Esophagus muscularis mucosa (tissue), 4 donors: ENCODE data around the gene MAEL. TPM values are rescaled to one million over a fixed set of nuclear protein-coding genes. Genes with fewer than 3 reads are reported as not detected.
"Not testable (repeated sequence)": the region's sequence is repeated elsewhere in the genome, so short reads cannot be mapped to it uniquely, and the experiment has no call there.

Experiments
- DNase-seq: peaks from one replicate; pipeline ENCODE4 v3.0.0-alpha.2; 2017; ENCODE audit errors: extremely low spot score
- H3K27ac ChIP-seq, 4 donors: fragments of 200-600 bp; sonication (generic); replicated peaks in 1 of 4; 1 replicate in 3 of 4; 2 replicates in 1 of 4; pipeline ENCODE4 v1.5.1; 2016 to 2019; ENCODE audit warnings: mild to moderate bottlenecking in 1 of 4
- H3K27me3 ChIP-seq, 4 donors: fragments of 200-600 bp; sonication (generic); one replicate each; pipeline versions ENCODE4 v1.5.1 to v1.6.0; 2016 to 2019
- H3K36me3 ChIP-seq, 4 donors: fragments of 200-600 bp; sonication (generic); one replicate each; pipeline ENCODE4 v1.5.1; 2016 to 2019
- H3K4me1 ChIP-seq, 4 donors: fragments of 200-600 bp; sonication (generic); one replicate each; pipeline ENCODE4 v1.5.1; 2016 to 2019
- H3K4me3 ChIP-seq, 4 donors: fragments of 200-600 bp; sonication (generic); 1 replicate in 2 of 4; 2 replicates in 2 of 4; pipeline ENCODE4 v1.5.1; 2016 to 2019; ENCODE audit warnings: mild to moderate bottlenecking in 4 of 4, moderate library complexity in 1 of 4
- H3K9me3 ChIP-seq, 4 donors: fragments of 200-600 bp; sonication (generic); 1 replicate in 3 of 4; 2 replicates in 1 of 4; pipeline ENCODE4 v1.5.1; 2016 to 2019
- EP300 ChIP-seq: sonication (generic); formaldehyde crosslinking; IDR thresholded peaks from one replicate; pipeline ENCODE4 v1.6.1; 2017; ENCODE audit warnings: antibody characterized with exemption
- POLR2A ChIP-seq: fragments of 450-650 bp; IDR thresholded peaks from one replicate; pipeline ENCODE4 v1.6.1; 2017; ENCODE audit warnings: antibody characterized with exemption, moderate library complexity, mild to moderate bottlenecking, low read depth
- POLR2AphosphoS5 ChIP-seq, 2 donors: sonication (generic); formaldehyde crosslinking; IDR thresholded peaks; one replicate each; pipeline ENCODE4 v1.6.1; 2017; ENCODE audit warnings: antibody characterized with exemption in 2 of 2
- WGBS: methylation state at CpG from one replicate; pipeline ENCODE4 v1.1.5; 2018; 5-methylcytosine and 5-hydroxymethylcytosine counted together
- intact Hi-C: fragments of 100-400 bp; cut with DNase I; formaldehyde crosslinking; loops from one replicate; pipeline ENCODE4 v1.15.1; 2023
- total RNA-seq, 4 donors: library from RNA; depleted of rRNA; stranded (reverse); fragments of >200 nt; gene quantifications; one replicate each; pipeline versions ENCODE4 v1.1.0 to v1.2.1, GENCODE V29; 2016
- TF ChIP-seq, protein P1 (sequence below), 3 experiments: fragments of 200-600 bp in 2 of 3; fragments of 450-650 bp in 1 of 3; sonication (generic) in 2 of 3; IDR thresholded peaks; one replicate each; pipeline ENCODE4 v1.5.1; 2017 to 2019; ENCODE audit warnings: antibody characterized with exemption in 3 of 3, mild to moderate bottlenecking in 2 of 3, moderate library complexity in 1 of 3

Gene MAEL
- total RNA-seq, 4 donors from 2014 or later, result 0.83 to 2.3 (median 1.2) TPM

DNA sequence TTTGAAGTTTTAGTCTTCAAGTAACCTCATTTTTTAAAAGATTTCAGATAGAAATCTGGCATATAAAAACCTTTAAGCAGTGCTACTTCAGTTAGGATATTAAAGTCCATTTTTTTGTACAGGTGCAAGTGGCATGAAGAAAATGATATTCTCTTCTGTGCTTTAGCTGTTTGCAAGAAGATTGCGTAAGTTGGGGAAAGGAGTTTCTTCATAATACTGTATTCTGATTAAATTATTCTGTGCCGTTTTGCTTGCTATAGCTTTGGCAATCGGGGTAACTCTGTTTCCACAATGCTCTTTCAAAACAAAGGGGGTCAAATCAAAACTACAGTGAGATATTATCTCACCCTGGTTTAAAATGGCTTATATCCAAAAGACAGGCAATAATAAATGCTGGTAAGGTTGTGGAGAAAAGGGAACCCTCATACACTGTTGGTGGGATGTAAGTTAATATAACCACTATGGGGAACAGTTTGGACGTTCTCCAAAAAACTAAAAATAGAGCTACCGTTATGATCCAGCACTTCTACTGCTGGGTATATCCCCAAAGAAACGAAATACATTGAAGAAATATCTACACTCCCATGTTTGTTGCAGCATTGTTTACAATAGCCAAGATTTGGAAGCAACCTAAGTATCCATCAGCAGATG is 27.1 kb downstream of the MAEL start:
- no peaks in the 10 kb centered on the region for H3K27me3 ChIP-seq
- no peaks in the 10 kb centered on the region for H3K9me3 ChIP-seq
- no peak overlapping the region for H3K27ac ChIP-seq
- TF ChIP-seq POLR2AphosphoS5 (IDR thresholded peaks at IDR 0.05), result no peak
- TF ChIP-seq EP300, result no peak
- TF ChIP-seq POLR2A, result no peak
- TF ChIP-seq, protein P1, sequence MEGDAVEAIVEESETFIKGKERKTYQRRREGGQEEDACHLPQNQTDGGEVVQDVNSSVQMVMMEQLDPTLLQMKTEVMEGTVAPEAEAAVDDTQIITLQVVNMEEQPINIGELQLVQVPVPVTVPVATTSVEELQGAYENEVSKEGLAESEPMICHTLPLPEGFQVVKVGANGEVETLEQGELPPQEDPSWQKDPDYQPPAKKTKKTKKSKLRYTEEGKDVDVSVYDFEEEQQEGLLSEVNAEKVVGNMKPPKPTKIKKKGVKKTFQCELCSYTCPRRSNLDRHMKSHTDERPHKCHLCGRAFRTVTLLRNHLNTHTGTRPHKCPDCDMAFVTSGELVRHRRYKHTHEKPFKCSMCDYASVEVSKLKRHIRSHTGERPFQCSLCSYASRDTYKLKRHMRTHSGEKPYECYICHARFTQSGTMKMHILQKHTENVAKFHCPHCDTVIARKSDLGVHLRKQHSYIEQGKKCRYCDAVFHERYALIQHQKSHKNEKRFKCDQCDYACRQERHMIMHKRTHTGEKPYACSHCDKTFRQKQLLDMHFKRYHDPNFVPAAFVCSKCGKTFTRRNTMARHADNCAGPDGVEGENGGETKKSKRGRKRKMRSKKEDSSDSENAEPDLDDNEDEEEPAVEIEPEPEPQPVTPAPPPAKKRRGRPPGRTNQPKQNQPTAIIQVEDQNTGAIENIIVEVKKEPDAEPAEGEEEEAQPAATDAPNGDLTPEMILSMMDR (IDR thresholded peaks at IDR 0.05), result no peak
- H3K4me1 ChIP-seq, result no peaks in the 10 kb centered on the region
- no peak overlapping the region for H3K4me3 ChIP-seq
- intact Hi-C loops, result no loop called here
- DNase-seq, result no peak
- WGBS, result 45% methylated on average over 6 of the region's 6 CpGs
- H3K36me3 ChIP-seq, result no peaks in the 10 kb centered on the region

DNA sequence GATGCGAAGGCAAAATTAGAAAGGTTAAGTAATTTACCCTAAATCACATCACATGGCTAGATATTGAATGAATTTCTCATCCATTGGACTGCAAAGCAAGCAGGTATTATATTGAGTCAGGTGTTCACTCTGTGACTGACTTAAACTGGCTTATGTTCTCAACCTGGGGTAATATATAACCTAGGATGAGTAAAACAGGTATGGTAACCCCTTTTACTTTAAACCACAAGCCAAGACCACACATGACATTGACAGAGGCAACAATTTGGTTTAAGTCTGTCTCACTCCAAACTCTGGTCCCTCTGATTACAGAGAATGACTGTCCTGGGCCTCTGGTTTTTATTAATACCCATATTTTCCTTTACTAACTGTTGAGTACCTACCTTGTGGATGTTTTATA is 33.3 kb downstream of the MAEL start:
- DNase-seq, result no peak
- H3K4me1 ChIP-seq, result no peaks in the 10 kb centered on the region
- no peak for TF ChIP-seq POLR2A
- TF ChIP-seq, protein P1 (IDR thresholded peaks at IDR 0.05), result no peak
- TF ChIP-seq POLR2AphosphoS5 (IDR thresholded peaks at IDR 0.05), result no peak
- TF ChIP-seq EP300, result no peak
- H3K36me3 ChIP-seq, result no peaks in the 10 kb centered on the region
- WGBS, result 90% methylated on average over 1 of the region's 1 CpG
- intact Hi-C loops, result no loop called here
- H3K9me3 ChIP-seq, result no peaks in the 10 kb centered on the region
- no peak overlapping the region for H3K27ac ChIP-seq
- no peak overlapping the region for H3K4me3 ChIP-seq
- peaks cover 0 to 12% (median 0%) of the 10 kb centered on the region in 4 donors for H3K27me3 ChIP-seq

DNA sequence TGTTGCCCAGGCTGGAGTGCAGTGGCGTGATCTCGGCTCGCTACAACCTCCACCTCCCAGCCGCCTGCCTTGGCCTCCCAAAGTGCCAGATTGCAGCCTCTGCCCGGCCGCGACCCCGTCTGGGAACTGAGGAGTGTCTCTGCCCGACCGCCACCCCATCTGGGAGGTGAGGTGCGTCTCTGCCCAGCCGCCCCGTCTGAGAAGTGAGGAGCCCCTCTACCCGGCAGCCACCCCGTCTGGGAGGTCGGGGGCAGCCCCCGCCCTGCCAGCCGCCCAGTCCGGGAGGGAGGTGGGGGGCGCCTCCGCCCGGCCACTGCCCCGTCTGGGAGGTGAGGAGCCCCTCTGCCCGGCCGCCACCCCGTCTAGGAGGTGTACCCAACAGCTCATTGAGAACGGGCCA is 40.5 kb downstream of the MAEL start:
- H3K9me3 ChIP-seq, intact Hi-C loops: not testable (repeated sequence)
- WGBS, result 91% methylated on average over 21 of the region's 27 CpGs

DNA sequence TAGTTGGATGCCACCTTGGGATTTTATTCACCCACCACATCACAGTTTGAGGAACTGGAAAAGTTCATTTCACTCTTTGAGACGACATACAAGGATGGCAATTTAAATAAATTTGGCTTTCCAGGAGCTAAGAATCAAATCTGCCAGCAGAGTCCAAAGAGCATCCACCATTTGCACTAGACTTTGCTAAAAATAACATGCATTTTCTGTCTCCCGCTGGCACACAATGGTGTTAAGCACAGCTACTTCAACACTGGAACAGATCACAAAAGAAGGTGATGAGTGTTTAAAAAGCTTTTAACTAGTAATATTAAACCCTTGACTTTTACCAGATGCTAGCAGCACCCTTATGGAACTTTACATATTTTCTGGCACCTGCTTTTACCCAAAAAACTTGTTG is 44.6 kb downstream of the MAEL start:
- Histone ChIP-seq H3K9me3 (no peaks in the 10 kb centered on the region), H3K36me3 (no peaks in the 10 kb centered on the region), H3K4me3 (no peak overlapping the region), H3K27me3 (peaks cover 0 to 6% (median 0%) of the 10 kb centered on the region in 4 donors), H3K4me1 (peaks cover 0 to 4% (median 0%) of the 10 kb centered on the region in 4 donors), H3K27ac (no peak overlapping the region)
- TF ChIP-seq, protein P1 (IDR thresholded peaks at IDR 0.05), result no peak
- no peak for TF ChIP-seq POLR2A
- TF ChIP-seq POLR2AphosphoS5 (IDR thresholded peaks at IDR 0.05), result no peak
- TF ChIP-seq EP300, result no peak
- 43% methylated on average over 2 of the region's 2 CpGs for WGBS
- intact Hi-C loops, result no loop called here
- DNase-seq, result no peak

More for the DNA sequence above, 40.5 kb downstream of the MAEL start:
- H3K27ac ChIP-seq, H3K4me3 ChIP-seq, H3K36me3 ChIP-seq, H3K4me1 ChIP-seq, DNase-seq: not testable (repeated sequence)
- H3K27me3 ChIP-seq, result peaks cover 0 to 30% (median 0%) of the 10 kb centered on the region in 4 donors

DNA sequence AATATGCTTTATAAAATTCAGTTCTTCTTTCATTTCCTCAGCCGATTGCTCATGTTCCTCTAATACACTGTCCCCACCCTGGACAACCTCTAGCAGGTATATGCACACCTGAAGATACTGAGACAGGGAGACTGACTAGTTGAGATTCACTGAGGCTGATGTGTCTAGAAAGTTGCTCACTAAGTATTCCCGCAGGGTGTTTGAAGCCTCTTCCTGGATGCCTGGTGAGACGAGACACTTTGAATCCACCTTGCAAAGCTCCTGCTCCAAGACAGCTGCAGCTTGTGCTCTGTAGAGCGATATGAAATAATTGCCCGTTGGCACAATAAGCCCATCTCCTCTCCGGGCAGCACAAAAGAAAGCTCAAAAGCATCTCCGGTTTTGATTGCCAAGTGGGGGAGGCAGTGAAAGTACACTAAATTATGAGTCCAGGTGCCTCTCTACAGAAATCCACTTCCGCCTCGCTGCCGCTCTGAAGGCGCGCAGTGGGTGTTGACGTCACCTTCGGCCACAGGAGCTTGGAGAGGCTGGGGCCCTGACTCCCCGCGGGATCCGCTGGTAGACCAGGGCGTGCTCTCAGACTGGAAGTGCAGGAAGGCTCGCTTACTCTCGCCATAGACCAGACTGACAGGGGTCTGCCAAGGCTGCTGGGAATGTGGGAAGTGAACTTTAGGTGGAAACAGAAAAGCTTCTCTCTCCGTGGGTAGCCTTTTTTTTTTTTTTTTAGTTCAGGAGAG is 54.8 kb downstream of the MAEL start:
- TF ChIP-seq POLR2A (no peak), EP300 (no peak), POLR2AphosphoS5 (IDR thresholded peaks at IDR 0.05) (peak in 1 of 2 donors; percentile 30)
- TF ChIP-seq, protein P1 (IDR thresholded peaks at IDR 0.05), result no peak
- 18% methylated on average over 10 of the region's 21 CpGs for WGBS
- intact Hi-C loops, result no loop called here

More for the DNA sequence above, 54.8 kb downstream of the MAEL start:
- Histone ChIP-seq H3K27me3 (peaks cover 0 to 3% (median 0%) of the 10 kb centered on the region in 4 donors), H3K9me3 (no peaks in the 10 kb centered on the region), H3K36me3 (no peaks in the 10 kb centered on the region), H3K4me1 (peaks cover 4 to 13% (median 9%) of the 10 kb centered on the region in 4 donors), H3K27ac (peak overlapping the region in 1 of 4 donors; percentile 19), H3K4me3 (peak overlapping the region; percentile 39 to 57 (median 48))
- peak; percentile 91 for DNase-seq
